COR-L47 (cell line): ENCODE results near the gene PRELID3B.

Source experiments
- DNase-seq: peaks from one replicate; lab custom pipeline; 2025; lab: John Stamatoyannopoulos, UW

Gene PRELID3B

DNA sequence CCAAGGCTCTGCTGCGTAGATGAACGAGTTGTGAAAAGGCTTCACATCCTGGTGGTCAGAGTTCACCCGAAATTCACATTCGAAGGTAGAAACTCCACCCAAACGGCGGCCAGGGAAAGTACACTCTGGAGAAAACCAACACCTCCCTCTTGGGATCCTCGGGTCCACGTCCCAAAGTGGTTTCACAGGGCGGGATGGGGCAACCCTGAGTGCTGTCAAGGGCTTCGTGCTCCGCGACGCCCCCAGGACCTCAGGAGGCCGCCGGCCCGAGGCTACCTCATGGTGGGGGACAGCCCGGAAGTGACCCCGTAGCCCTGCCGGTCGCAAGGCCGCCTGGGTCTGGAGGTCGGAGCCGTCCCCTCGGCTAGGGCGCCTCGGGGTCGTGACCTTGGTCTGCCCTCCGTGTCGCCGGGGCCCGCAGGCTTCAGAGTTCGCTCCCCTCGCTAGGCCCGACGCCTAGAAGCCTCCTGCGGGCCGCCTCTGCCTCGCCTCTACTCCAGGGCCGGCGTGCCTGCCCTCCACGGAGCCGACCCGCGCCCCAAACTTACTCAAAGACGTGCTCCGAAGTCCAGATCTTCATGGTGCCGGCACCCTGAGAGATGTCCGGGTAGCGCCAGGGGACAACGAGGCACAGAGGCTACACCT is at the start of gene PRELID3B:
Gene PRELID3B (minus strand): TSS at position 636 of the 645 bp plus-strand sequence. CDS start 56 bp downstream, at position 580.
- peak; percentile 10 for DNase-seq

DNA sequence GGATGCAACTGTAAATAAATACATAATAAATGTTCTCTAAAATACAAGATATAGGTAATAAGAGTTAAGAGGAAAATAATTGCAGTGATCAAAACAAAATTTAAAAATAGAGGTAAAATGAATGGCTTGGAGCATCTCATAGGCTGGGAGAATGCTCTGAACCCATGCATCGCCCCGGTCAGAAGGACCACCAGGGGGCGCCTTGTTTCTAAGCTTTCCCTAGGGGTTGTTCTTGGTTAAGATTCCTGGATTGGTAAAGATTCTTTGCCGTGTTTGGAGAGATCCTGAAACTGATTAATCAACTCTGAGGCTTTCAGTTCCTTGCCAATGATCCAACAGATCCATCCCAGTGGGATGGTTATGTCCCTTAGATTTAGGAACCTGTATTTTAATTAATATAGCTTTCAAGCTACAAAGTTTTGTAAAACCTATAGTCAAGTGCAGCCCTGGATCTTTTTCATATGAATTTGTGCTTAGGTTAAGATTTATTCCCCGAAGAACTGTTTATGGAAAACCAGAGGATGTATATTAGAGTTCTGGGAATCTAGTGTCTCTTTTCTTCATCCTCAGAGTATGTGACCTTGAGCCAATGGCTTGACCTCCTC is 45.3 kb upstream of the PRELID3B start:
- peak; percentile 64 for DNase-seq

DNA sequence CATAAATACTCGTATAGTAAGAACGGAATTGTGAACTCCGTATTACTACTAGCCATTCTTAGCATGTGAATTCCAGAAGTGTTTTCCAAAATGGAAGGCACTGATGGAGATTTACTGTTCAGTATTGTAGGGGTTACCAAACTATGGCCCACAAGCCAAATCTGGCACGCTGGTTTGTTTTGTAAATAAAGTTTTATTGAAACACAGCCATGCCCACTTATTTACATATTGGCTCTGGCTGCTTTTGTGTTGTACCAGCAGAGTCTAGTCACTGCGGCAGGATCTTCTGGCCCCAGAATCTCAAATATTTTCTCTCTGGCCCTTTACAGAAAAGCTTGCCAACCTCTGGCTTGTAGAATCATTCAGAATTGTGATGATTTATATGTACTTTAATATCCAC is 44.3 kb upstream of the PRELID3B start:
- peak; percentile 16 for DNase-seq

DNA sequence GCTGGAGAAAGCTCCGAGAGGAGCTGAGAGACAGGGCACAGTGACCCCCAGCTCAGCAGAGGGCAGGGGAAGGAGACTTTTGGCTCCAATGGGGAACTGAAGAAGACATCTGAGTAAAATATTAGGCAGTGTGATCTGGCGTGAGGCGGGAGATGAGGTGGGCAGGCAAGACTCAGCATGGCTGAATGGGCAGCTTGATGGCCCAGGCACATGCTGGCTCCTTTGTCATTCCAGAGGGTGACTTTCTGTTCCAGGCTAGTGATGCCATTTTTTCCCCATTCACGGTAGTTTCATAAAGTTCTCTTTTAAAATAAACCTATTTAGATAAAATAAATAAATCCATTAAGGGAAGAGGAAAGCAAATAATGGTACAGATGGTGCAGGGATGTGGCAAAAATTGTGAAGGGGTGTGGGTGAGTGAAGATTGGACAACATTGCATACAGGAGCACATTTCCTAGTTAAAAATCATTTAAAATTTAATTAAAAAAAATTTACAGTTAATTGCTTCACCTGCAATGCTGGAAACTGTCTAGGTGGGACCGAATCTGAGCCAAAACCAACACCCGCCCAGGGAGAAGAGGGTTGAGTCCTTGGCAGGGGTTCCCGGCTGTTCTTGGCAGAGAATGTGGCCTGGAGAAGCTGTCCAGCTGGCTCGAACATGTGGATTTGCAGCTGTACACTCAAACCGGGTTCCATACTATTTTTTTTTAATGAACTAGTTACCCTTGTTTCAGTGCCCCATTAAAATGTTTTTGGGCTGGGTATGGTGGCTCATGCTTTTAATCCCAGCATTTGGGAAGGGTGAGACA is 41.7 kb upstream of the PRELID3B start:
- DNase-seq: peak; percentile 78

DNA sequence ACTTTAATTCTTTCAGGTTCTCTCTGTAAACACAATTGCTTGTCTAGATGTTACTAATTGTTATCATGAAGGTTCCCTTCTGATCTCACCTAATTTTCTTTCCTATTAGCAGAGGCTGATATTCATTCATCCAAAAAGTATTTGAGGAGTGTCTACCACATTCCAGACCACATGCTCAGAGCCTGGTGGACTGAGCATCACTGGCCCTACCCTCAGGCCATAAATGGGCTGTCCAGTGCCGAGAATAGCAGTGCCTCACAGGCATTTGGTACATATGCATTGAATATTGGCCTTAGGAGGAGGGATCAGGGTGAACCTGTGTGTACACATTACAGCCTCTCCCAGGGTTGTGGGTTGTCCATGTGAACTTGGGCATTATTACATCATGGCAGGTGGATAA is 40.4 kb upstream of the PRELID3B start:
- DNase-seq: no peak

DNA sequence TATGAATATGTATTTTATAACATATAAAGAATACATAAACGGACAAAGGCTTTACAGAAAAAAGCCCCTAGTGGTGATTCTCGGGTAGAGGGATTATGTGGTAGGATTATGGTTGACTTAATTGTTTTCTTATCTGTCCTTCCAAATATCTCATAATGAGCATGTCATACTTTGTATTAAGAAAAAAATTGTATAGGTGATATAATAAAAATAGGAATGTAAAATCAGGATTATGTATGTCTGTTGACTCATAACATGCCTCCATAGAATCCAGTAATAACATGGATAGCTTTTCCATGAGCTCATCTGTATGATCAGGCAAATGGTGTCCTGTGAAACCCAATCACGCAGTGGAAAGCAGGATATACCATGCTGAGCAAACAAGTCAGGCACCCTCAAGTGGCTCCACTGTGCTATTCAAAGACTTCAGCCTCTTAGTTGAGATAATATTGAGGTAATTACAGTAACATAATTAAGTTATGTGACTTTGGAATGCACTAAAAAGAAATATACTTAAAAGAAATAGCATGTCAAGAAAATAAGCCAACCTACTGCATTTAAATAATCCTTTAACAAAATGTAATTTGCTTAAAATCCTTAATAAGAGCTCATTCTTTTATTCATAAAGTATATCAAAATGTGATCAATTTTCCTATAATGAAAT is 39.6 kb upstream of the PRELID3B start:
- DNase-seq: peak; percentile 1

DNA sequence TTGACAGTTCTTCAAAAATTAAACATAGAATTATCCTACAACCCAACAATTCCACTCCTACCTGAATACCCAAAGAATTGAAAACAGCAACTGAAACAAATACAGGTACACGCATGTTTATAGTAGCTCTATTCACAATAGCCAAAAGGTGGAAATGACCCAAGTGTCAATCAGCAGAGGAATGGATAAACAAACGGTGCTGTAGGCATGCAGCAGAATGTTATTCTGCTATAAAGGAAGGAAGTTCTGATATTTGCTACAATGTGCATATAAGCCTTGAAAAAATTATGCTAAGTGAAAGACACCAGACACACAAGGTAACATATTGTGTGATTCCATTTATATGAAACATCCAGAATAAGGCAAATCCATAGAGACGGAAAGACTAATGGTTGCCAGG is 38.5 kb upstream of the PRELID3B start:
- no peak for DNase-seq

DNA sequence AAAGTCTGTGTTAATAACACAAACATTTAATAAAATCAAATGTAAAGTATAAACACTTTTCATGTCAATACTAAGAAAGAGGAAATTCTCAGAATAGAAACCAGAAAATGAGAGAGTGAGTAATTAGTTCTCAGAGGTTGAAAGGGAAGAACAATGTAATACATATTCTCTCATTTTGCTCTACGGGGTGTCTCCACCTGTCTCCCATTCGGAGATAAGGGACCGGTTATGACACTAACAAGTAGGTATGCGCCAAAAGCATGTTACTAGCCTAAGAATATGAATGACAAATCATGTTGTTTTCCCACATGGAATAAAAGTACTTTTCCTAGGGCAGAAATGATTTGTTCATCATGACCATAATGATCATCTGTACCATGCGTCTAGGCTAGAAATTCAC is 35.6 kb upstream of the PRELID3B start:
- peak; percentile 46 for DNase-seq

DNA sequence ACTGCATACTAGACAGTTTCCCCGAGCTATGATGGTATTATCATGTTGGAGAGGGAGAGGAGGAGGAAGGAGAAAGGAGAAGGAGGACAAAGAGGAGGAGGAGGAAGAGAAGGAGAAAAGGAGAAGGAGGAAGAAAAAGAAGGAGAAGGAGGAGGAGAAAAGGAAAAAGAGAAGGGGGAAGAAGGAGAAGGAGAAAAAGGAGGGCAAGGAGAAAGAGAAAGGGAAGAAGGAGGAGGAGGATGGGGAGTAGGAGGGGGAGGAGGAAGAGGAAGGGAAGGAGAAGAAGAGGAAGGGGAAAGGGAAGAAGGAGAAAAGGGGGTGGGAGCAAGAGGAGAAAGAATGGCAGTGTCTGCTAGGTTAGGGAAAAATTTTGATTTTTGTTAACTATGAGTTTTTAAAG is 35.1 kb upstream of the PRELID3B start:
- no peak for DNase-seq

DNA sequence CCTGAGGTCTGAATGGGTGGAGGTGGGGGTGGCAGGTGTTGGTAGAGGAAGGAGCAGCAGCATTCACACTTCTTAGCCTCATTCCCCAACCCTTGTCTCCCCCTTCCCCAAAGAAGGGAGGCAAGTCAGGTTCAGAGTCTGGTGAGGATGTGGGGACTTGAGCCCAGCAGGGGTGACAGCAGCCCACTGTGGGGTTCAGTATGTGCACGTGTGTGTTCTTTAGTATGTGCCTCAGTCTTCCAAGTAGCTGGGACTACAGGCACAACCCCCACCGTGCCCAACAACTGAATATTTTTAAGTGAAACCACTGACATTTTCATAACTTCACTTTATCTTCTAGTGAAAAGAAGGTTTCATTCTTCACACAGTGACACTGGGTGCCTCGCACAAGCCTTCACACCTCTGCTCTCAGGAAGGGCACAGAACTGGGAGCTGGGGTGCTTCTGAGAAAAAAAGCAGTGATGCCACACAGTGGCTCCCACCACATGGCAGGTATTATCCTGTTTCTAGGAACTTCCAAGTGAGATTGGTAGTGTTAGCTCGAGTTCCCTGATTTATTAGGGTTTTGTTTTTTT is 33.4 kb upstream of the PRELID3B start:
- no peak for DNase-seq

DNA sequence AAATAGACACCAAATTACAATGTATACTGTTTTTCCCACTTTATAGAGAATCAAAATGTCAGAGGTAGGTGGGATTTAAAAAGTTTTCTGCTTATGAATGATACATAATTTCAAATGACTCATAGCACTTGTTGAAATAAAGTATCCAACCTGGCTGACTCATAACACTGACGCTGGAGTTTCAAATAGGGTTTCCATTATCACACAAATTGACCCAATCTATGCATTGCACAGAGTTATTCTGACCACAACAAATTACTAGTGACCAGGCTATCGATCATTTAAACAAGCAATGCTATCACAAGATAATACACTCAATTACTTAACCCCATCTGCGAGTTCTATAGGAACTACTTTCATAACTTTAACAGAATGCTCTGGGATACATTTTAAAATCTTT is 31.9 kb upstream of the PRELID3B start:
- no peak for DNase-seq

DNA sequence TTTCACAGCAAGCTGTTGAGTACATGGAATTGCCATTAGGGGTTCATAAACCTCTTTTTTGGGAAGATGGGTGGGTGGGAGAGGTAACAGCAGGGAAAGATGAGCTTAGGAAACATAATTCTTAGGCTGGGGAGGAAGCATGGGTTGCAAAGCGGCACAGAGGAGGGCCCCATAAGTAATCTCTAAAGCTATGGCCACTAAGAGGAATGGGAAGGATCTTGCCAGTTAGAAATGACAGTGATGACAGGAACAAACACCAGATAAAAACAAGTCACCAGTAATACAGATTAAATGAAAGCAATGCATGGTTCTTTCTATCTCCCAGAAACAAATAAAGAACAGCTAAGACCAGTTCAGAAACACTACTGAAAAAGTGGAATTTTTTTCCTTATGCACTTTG is 31.0 kb upstream of the PRELID3B start:
- no peak for DNase-seq

DNA sequence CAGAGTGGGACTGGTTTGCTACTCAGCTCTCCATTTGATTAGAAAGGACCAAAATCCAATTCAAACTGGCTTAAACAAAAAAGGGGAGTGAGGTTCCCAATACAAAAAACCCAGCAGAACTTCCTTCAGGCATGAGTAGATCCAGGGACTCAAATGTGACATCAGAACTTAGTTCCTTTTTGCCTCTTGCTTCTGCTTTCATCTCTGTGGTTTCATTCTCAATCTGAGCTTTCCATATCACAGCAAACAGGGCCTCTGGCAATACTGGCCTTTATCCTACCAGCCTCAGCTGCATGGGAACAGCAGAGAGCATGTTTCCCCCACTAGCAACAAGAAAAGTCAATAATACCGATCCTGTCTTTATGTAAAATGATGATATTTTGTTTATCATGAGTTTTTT is 28.6 kb upstream of the PRELID3B start:
- DNase-seq: no peak

DNA sequence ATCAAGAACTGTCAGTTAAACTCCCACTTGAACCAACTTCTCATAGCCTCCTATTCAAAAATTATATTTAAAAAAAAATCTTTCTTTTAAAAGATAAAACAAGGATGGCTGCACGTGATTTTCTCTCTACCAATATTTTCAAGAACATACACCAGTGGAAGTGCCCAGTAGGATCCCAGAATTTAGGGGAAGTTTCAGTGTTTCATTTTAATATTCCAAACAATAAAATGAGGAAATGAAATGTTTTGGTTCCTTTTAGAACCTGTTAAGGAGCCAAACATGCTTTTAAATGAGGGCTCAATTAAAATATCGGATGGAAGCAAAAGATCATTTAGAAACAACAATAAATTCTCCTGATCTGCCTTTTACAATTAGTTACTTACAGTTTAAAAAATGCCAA is 26.4 kb upstream of the PRELID3B start:
- no peak for DNase-seq

DNA sequence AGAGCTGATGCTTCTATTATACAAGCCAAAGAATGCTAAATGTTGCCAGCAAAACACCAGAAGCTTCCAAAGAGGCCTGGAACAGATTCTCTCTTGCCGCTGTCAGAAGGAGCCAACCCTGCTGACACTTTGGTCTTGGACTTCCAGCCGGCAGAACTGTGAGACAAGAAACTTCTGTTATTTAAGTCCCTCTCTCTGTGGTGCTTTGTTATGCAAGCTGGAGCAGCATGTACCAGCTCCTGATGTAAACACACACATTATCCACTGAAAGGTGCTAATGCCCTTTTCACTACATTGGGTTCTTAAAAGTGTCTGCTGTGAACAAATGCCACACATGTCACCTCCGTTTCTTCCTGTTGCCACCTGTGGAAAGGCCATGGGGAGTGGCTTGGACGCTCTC is 25.9 kb upstream of the PRELID3B start:
- DNase-seq: no peak

DNA sequence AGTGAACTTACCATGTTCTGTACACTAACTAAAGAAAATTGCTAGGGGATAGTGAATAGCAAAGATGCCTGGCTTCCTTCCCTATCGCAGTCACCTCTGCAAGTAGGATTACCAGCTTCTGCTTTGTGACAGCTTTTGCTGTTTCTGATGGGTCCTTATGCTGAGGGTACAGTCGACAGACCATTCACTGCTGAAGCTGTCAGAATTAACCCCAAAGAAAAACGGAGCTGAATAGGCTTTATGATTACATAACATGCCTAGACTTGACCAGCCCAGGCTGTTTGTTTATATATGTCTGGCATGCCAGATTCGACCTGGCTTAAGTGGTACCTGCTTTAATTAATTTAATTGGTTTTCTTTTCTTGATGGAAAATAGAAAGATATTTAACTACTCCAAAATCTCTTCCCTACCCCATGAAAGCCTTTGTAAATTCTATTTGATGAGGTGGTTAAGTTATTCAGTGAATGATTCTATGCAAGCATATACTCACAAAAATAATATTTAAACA is 21.7 kb upstream of the PRELID3B start:
- peak; percentile 90 for DNase-seq

DNA sequence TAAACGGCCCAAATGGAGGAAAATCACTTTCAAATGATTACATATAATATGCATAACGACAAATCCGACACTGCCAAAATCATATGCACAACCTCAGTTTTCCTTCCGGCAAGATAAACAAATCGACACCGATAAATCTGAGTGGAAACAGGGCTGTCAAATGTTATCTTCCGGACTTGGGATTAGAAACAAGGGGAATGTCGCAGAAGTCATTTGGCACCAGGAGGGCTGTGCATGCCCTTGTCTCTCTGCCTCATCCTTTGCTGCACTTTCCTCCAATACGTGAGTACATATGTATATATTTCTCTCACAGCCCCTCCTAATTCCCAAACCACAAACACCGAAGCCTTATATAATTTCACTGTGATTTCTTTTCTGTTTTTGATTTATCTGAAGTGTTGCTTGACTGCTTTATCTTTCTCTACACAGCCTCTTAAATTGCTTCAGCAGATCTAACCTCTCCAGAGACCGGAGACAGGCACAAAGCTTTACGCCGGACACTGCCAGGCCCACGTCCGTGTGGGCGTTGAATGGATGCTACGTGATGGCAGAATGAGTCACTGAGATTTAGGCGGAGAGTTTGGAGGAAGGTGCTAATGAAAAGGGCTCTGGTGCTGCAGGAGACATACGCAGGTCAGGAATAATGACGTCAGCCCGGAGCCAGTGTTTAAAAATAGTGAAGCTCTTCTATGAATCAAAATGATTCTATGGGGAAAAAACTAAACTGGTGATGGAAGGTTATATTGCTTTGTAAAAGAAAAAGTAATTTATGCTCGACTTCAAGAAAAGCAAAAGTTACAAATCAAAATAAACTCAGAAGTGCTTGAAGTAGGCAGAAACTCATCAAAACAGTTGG is 21.0 kb upstream of the PRELID3B start:
- DNase-seq: no peak

DNA sequence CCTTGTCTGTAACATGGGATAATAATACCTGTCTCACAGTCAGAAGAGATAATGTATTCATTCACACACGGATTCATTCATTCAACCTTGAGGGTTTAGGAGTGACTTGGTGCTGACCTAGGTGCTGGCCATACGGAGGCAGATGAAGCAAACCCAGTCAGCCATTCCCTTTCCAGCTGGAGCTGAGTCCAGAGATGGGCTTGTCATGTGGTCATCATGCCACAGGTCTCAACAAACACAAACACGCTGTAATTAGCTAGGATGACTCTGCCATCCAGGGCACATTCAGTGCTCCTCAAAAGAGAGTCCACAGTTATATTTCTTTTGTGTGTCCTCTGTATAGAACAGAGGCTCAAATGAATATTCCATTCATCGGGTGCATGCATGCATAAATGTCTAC is 19.5 kb upstream of the PRELID3B start:
- peak; percentile 75 for DNase-seq

DNA sequence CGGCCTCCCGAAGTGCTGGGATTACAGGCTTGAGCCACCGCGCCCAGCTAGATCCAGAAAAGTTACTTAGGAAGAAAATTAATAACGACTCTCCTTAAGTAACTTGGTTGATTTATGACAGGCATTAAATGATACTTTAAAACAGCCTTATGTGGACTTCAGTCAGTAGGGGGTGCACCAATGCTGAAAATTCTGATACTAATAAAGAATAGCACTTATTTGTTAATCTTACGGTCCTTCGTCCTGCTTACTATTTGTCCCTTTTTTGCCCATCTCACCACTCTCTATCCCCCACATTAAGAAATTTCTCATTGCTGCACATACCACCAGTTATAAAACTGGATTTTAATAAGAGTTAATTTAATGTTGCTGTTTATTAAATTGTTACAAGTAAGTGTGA is 12.7 kb upstream of the PRELID3B start:
- DNase-seq: peak; percentile 11

DNA sequence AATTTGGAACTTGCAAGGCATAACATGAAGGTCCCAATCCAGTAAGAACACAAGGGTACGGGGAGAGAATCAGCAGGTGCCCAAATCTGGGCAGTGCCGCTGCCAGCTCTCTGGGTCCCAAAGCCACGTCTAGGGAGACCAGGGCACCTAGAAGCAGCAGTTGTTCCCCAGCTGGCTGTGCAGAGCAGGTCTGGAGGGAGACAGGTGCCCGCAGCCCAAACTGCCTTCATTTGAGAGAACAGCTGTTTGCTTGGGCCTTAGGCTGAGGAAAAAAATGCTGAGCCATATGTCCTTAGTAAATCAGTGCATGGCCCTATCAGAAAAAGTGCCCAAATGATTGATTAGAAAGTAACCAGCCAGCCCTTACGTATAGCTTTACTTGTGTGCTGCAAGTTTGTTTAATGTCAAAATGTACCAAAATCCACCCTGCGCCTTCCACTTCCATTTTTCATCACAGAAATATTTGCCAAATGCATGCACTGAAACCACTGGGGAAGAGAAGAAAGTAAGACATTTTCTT is 9.1 kb upstream of the PRELID3B start:
- DNase-seq: no peak

DNA sequence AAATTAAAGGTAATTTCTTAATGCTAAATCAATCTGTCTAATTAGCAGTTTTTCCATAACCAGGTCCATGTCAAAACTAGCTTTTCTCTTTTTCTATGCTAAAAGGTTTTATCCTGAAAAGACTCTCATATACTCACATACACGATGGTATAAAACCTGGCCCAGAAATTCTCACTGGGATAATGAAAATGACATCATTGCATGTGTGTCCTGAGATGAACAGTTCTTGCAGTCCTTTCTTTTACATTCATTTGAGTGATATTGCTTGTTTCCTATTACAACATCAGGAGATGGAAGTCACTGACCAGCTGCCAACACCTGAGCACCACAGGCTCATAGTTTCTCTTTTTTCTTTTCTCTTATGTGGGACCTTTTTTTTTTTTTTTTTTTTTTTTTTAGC is 7.9 kb upstream of the PRELID3B start:
- DNase-seq: no peak
